ENCODE measurements around the gene FILIP1. TPM values are rescaled to one million over a fixed set of nuclear protein-coding genes. Genes with fewer than 3 reads are reported as not detected.
"Not testable (repeated sequence)": the region's sequence is repeated elsewhere in the genome, so short reads cannot be mapped to it uniquely, and the experiment has no call there.

FILIP1 gene
- total and polyA plus RNA-seq, 10 of the 15 experiments (the other 5 are each of a cell fraction or from before 2014, with no cell fraction given): 0.23 to 2.0 (median 0.44) TPM

GRCh38 chr6:75441479-75441878, 52.1 kb downstream of the FILIP1 start:
- FAIRE-seq; H3K4me3 ChIP-seq; BruUV-seq (replicated peaks); RAD21 ChIA-PET (ENCODE audit: unreplicated experiment); H3K27ac ChIP-seq (ENCODE audit: control insufficient read depth, insufficient read depth); intact Hi-C loops (cut with micrococcal nuclease; ENCODE audit: unreplicated experiment); ATAC-seq; H2AFZ ChIP-seq (ENCODE audit: control insufficient read depth, low read depth, low read length); H3K9ac ChIP-seq (ENCODE audit: control insufficient read depth, insufficient read depth, low read length); H3K36me3 ChIP-seq (ENCODE audit: control insufficient read depth in 2 of 2, insufficient read depth in 2 of 2, low read length in 1 of 2); H4K20me1 ChIP-seq (ENCODE audit: control insufficient read depth, insufficient read depth); DNase-seq (ENCODE audit: low read depth, low spot score); SMC1A ChIA-PET (ENCODE audit: uncharacterized antibody, unreplicated experiment); POLR2A ChIA-PET; H3K79me2 ChIP-seq (ENCODE audit: control insufficient read depth, insufficient read depth, low read length); H3K9me3 ChIP-seq (replicated peaks; ENCODE audit: control insufficient read depth, insufficient read depth, low read length); H3K27me3 ChIP-seq (replicated peaks in 1 of 2; ENCODE audit: control insufficient read depth in 2 of 2, insufficient read depth in 2 of 2, low read length in 1 of 2); H3K4me1 ChIP-seq (ENCODE audit: control insufficient read depth, insufficient read depth, low read length); in situ Hi-C loops (cut with MboI); CTCF ChIA-PET; H3K4me2 ChIP-seq (ENCODE audit: control insufficient read depth, insufficient read depth): not testable (repeated sequence)
- whole genome bisulfite sequencing (ENCODE audit: insufficient coverage, insufficient replicate concordance, low lambda C conversion rate, missing lambda C conversion rate): 90% methylated on average over 8 of the region's 33 CpGs

- no peaks in the 10 kb centered on the region for H3K9me3 ChIP-seq (replicated peaks; ENCODE audit: control insufficient read depth, insufficient read depth, low read length)
- no peak overlapping the region for H3K27ac ChIP-seq (ENCODE audit: control insufficient read depth, insufficient read depth)
- FAIRE-seq (no peak), ATAC-seq (no peak), DNase-seq (ENCODE audit: low read depth, low spot score) (no peak)
- no peak overlapping the region for H3K9ac ChIP-seq (ENCODE audit: control insufficient read depth, insufficient read depth, low read length)
- no peaks in the 10 kb centered on the region for H3K79me2 ChIP-seq (ENCODE audit: control insufficient read depth, insufficient read depth, low read length)
- POLR2A ChIA-PET: interaction anchor here (0.7 to 0.8 kb wide), 3 partner anchors 8 to 58 kb away, joined by 3 to 4 read pairs (median 3); no protein-coding TSS in a partner anchor
- RAD21 ChIA-PET (ENCODE audit: unreplicated experiment): no interaction called here
- WGBS (ENCODE audit: insufficient coverage, insufficient replicate concordance, low lambda C conversion rate, missing lambda C conversion rate): 20% methylated on average over 2 of the region's 2 CpGs
- H3K36me3 ChIP-seq (ENCODE audit: control insufficient read depth in 2 of 2, insufficient read depth in 2 of 2, low read length in 1 of 2): no peaks in the 10 kb centered on the region
- intact Hi-C loops (cut with micrococcal nuclease; ENCODE audit: unreplicated experiment): no loop called here
- no TSS peak for BruUV-seq (replicated peaks)
- no peaks in the 10 kb centered on the region for H3K27me3 ChIP-seq (replicated peaks in 1 of 2; ENCODE audit: control insufficient read depth in 2 of 2, insufficient read depth in 2 of 2, low read length in 1 of 2)
- no peak overlapping the region for H2AFZ ChIP-seq (ENCODE audit: control insufficient read depth, low read depth, low read length)
- in situ Hi-C loops (cut with MboI): no loop called here
- H3K4me2 ChIP-seq (ENCODE audit: control insufficient read depth, insufficient read depth): no peak overlapping the region
- H3K4me3 ChIP-seq: no peak overlapping the region
- H3K4me1 ChIP-seq (ENCODE audit: control insufficient read depth, insufficient read depth, low read length): no peaks in the 10 kb centered on the region
- CTCF ChIA-PET: interaction anchor here (0.8 to 1.7 kb wide), 3 partner anchors 8 to 141 kb away, joined by 3 to 5 read pairs (median 4); no protein-coding TSS in a partner anchor
- H4K20me1 ChIP-seq (ENCODE audit: control insufficient read depth, insufficient read depth): no peaks in the 10 kb centered on the region
- SMC1A ChIA-PET (ENCODE audit: uncharacterized antibody, unreplicated experiment): interaction anchor here (0.6 to 1.3 kb wide), 2 partner anchors 25 to 193 kb away, joined by 3 to 4 read pairs; no protein-coding TSS in a partner anchor
- TF ChIP-seq NR2C2 (IDR thresholded peaks at IDR 0.05; ENCODE audit: borderline replicate concordance, control insufficient read depth, insufficient read length, low read depth): no peak
- no peak for TF ChIP-seq NFXL1 (IDR thresholded peaks at IDR 0.05; ENCODE audit: borderline replicate concordance)
- TF ChIP-seq STAT3 (IDR thresholded peaks at IDR 0.05; ENCODE audit: low read depth, low read length): no peak
- TF ChIP-seq EP300 (IDR thresholded peaks at IDR 0.05; ENCODE audit: borderline replicate concordance in 1 of 2, control insufficient read depth in 1 of 2, low read depth in 2 of 2, low read length in 2 of 2): no peak
- TF ChIP-seq IKZF2 (IDR thresholded peaks at IDR 0.05): no peak
- no peak for TF ChIP-seq NFYB (IDR thresholded peaks at IDR 0.05; ENCODE audit: insufficient read depth, low read depth, low read length)
- no peak for TF ChIP-seq TBL1XR1 (IDR thresholded peaks at IDR 0.05; ENCODE audit: low read depth, low read length)
- TF ChIP-seq ZSCAN29 (IDR thresholded peaks at IDR 0.05): no peak
- no peak for TF ChIP-seq IRF4 (IDR thresholded peaks at IDR 0.05; ENCODE audit: low read depth, low read length)
- no peak for TF ChIP-seq SREBF2 (IDR thresholded peaks at IDR 0.05; ENCODE audit: low read length)
Measured at GRCh38 chr6:75438442-75439116, 55.0 kb downstream of the FILIP1 start.

All from GM12878 (cell line).